ENCODE data around the gene CDC42.

The CDC42 gene

GRCh38 chr1:22038036-22038435 is 14.5 kb upstream of the CDC42 start:
- no peak for DNase-seq

GRCh38 chr1:22039594-22040285 is 12.8 kb upstream of the CDC42 start:
- DNase-seq = peak; percentile 80

- DNase-seq = no peak
These were observed 12.3 kb upstream of the CDC42 start for GRCh38 chr1:22040286-22040623.

GRCh38 chr1:22041505-22041904 is 11.0 kb upstream of the CDC42 start:
- no peak for DNase-seq

GRCh38 chr1:22043198-22043769 is 9.2 kb upstream of the CDC42 start:
- no peak for DNase-seq

- DNase-seq = no peak
These were observed 7.7 kb upstream of the CDC42 start for GRCh38 chr1:22044690-22045420.

- no peak for DNase-seq
These were observed 6.8 kb upstream of the CDC42 start for GRCh38 chr1:22045604-22046228.

- no peak for DNase-seq
These were observed 3.9 kb upstream of the CDC42 start for GRCh38 chr1:22048351-22049192.

GRCh38 chr1:22050330-22050729 is 2.2 kb upstream of the CDC42 start:
- DNase-seq = no peak

- no peak for DNase-seq
These were observed 848 bp upstream of the CDC42 start for GRCh38 chr1:22051607-22052114.

GRCh38 chr1:22053017-22053860 is 730 bp downstream of the CDC42 start:
- DNase-seq = no peak

GRCh38 chr1:22053861-22054770 is 1.6 kb downstream of the CDC42 start:
- DNase-seq = peak; percentile 40

- no peak for DNase-seq
These were observed 3.0 kb downstream of the CDC42 start for GRCh38 chr1:22055463-22055862.

- no peak for DNase-seq
These were observed 3.5 kb downstream of the CDC42 start for GRCh38 chr1:22056043-22056442.

GRCh38 chr1:22056936-22057335 is 4.4 kb downstream of the CDC42 start:
- no peak for DNase-seq

GRCh38 chr1:22057861-22058260 is 5.4 kb downstream of the CDC42 start:
- DNase-seq = no peak

- DNase-seq = no peak
These were observed 12.4 kb downstream of the CDC42 start for GRCh38 chr1:22064751-22065402.

- no peak for DNase-seq
These were observed 19.0 kb downstream of the CDC42 start for GRCh38 chr1:22071511-22071910.

GRCh38 chr1:22074803-22075202 is 22.3 kb downstream of the CDC42 start:
- no peak for DNase-seq

GRCh38 chr1:22075718-22076117 is 23.2 kb downstream of the CDC42 start:
- DNase-seq = no peak
